Measurements from ENCODE around the gene ELP6. TPM values are rescaled to one million over a fixed set of nuclear protein-coding genes. Genes with fewer than 3 reads are reported as not detected.
A peak's percentile ranks its signal among the peaks of the same experiment; 100 is the strongest.

ELP6 gene
- total and polyA plus RNA-seq, 9 of the 15 experiments (the other 6 are each of a cell fraction or from before 2014, with no cell fraction given) = 76.9 to 198 (median 83.3) TPM

- TF ChIP-seq, protein P1, sequence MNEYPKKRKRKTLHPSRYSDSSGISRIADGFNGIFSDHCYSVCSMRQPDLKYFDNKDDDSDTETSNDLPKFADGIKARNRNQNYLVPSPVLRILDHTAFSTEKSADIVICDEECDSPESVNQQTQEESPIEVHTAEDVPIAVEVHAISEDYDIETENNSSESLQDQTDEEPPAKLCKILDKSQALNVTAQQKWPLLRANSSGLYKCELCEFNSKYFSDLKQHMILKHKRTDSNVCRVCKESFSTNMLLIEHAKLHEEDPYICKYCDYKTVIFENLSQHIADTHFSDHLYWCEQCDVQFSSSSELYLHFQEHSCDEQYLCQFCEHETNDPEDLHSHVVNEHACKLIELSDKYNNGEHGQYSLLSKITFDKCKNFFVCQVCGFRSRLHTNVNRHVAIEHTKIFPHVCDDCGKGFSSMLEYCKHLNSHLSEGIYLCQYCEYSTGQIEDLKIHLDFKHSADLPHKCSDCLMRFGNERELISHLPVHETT (CRISPR knock-in tag; conservative IDR thresholded peaks at IDR 0.05 in 1 of 2, IDR thresholded peaks at IDR 0.05 in 1 of 2) = peak in 1 of 2 experiments; percentile 32; a peak in 1 of 4 replicates
- TF ChIP-seq MAZ (CRISPR knock-in tag; conservative IDR thresholded peaks at IDR 0.05 in 1 of 2, IDR thresholded peaks at IDR 0.05 in 1 of 2) = peak; percentile 83 to 89
- TF ChIP-seq ZHX1 (conservative IDR thresholded peaks at IDR 0.05; ENCODE audit: low read length) = peak; percentile 76; the same call in 1 of the 2 replicates
- TF ChIP-seq ZBTB33 (CRISPR knock-in tag; IDR thresholded peaks at IDR 0.05) = peak; percentile 85
- TF ChIP-seq NBN (IDR thresholded peaks at IDR 0.05; ENCODE audit: low read depth) = peak; percentile 50; the same call in 1 of the 2 replicates
These were observed at the start of gene ELP6 (continued) for GRCh38 chr3:47513125-47513929.
